ENCODE results near the gene YTHDF2.
A peak's percentile ranks its signal among the peaks of the same experiment; 100 is the strongest.

The YTHDF2 gene

GRCh38 chr1:28775121-28775942 lies 38.6 kb downstream of the YTHDF2 start:
- no peak overlapping the region for H3K9ac ChIP-seq (ENCODE audit: insufficient read length)
- H3K36me3 ChIP-seq (ENCODE audit: insufficient read depth, low read length) = peaks cover 34% of the 10 kb centered on the region

GRCh38 chr1:28776341-28776740 lies 39.6 kb downstream of the YTHDF2 start:
- Histone ChIP-seq H3K36me3 (ENCODE audit: insufficient read depth, low read length) (peaks cover 23% of the 10 kb centered on the region), H3K9me3 (ENCODE audit: low read depth, low read length) (no peaks in the 10 kb centered on the region), H3K9ac (ENCODE audit: insufficient read length) (no peak overlapping the region), H3K4me3 (no peak overlapping the region), H3K27ac (no peak overlapping the region)
- no peak for DNase-seq (ENCODE audit: low read depth, low spot score)
- no peak for TF ChIP-seq FOXP2 (optimal IDR thresholded peaks at IDR 0.05; ENCODE audit: control extremely low read depth, extremely low read length, insufficient read depth)
- no peak for TF ChIP-seq POLR2AphosphoS5 (IDR thresholded peaks at IDR 0.05; ENCODE audit: borderline replicate concordance, low read depth, low read length)
- TF ChIP-seq EZH2 (IDR thresholded peaks at IDR 0.05) = no peak

More at GRCh38 chr1:28775121-28775942, 38.6 kb downstream of the YTHDF2 start:
- no peak for TF ChIP-seq FOXP2 (optimal IDR thresholded peaks at IDR 0.05; ENCODE audit: control extremely low read depth, extremely low read length, insufficient read depth)
- TF ChIP-seq POLR2AphosphoS5 (IDR thresholded peaks at IDR 0.05; ENCODE audit: borderline replicate concordance, low read depth, low read length) = peak; percentile 9; the same call in 1 of the 2 replicates
- DNase-seq (ENCODE audit: low read depth, low spot score) = no peak
- Histone ChIP-seq H3K9me3 (ENCODE audit: low read depth, low read length) (no peaks in the 10 kb centered on the region), H3K4me3 (no peak overlapping the region), H3K27ac (no peak overlapping the region)

GRCh38 chr1:28778021-28778420 lies 41.3 kb downstream of the YTHDF2 start:
- no peak overlapping the region for H3K27ac ChIP-seq
- no peak overlapping the region for H3K4me3 ChIP-seq
- H3K9me3 ChIP-seq (ENCODE audit: low read depth, low read length) = no peaks in the 10 kb centered on the region
- no peak overlapping the region for H3K9ac ChIP-seq (ENCODE audit: insufficient read length)
- DNase-seq (ENCODE audit: low read depth, low spot score) = no peak
- TF ChIP-seq FOXP2 (optimal IDR thresholded peaks at IDR 0.05; ENCODE audit: control extremely low read depth, extremely low read length, insufficient read depth) = no peak
- TF ChIP-seq POLR2AphosphoS5 (IDR thresholded peaks at IDR 0.05; ENCODE audit: borderline replicate concordance, low read depth, low read length) = peak; percentile 34; the same call in 1 of the 2 replicates
- H3K36me3 ChIP-seq (ENCODE audit: insufficient read depth, low read length) = peaks cover 9% of the 10 kb centered on the region

GRCh38 chr1:28779751-28780408 lies 43.1 kb downstream of the YTHDF2 start:
- no peak for TF ChIP-seq POLR2AphosphoS5 (IDR thresholded peaks at IDR 0.05; ENCODE audit: borderline replicate concordance, low read depth, low read length)
- TF ChIP-seq EZH2 (IDR thresholded peaks at IDR 0.05) = no peak
- Histone ChIP-seq H3K27ac (no peak overlapping the region), H3K9ac (ENCODE audit: insufficient read length) (no peak overlapping the region), H3K9me3 (ENCODE audit: low read depth, low read length) (no peaks in the 10 kb centered on the region), H3K4me3 (no peak overlapping the region), H3K36me3 (ENCODE audit: insufficient read depth, low read length) (no peaks in the 10 kb centered on the region)
- DNase-seq (ENCODE audit: low read depth, low spot score) = no peak

- H3K9ac ChIP-seq (ENCODE audit: insufficient read length) = no peak overlapping the region
- TF ChIP-seq FOXP2 (optimal IDR thresholded peaks at IDR 0.05; ENCODE audit: control extremely low read depth, extremely low read length, insufficient read depth) (no peak), POLR2AphosphoS5 (IDR thresholded peaks at IDR 0.05; ENCODE audit: borderline replicate concordance, low read depth, low read length) (no peak), EZH2 (IDR thresholded peaks at IDR 0.05) (no peak)
- no peak overlapping the region for H3K4me3 ChIP-seq
- no peaks in the 10 kb centered on the region for H3K9me3 ChIP-seq (ENCODE audit: low read depth, low read length)
- no peaks in the 10 kb centered on the region for H3K36me3 ChIP-seq (ENCODE audit: insufficient read depth, low read length)
- H3K27ac ChIP-seq = no peak overlapping the region
- no peak for DNase-seq (ENCODE audit: low read depth, low spot score)
These were observed 44.6 kb downstream of the YTHDF2 start for GRCh38 chr1:28781305-28781704.

- no peak overlapping the region for H3K9ac ChIP-seq (ENCODE audit: insufficient read length)
- no peak for DNase-seq (ENCODE audit: low read depth, low spot score)
- no peaks in the 10 kb centered on the region for H3K36me3 ChIP-seq (ENCODE audit: insufficient read depth, low read length)
- no peak for TF ChIP-seq EZH2 (IDR thresholded peaks at IDR 0.05)
- TF ChIP-seq FOXP2 (optimal IDR thresholded peaks at IDR 0.05; ENCODE audit: control extremely low read depth, extremely low read length, insufficient read depth) = no peak
- TF ChIP-seq POLR2AphosphoS5 (IDR thresholded peaks at IDR 0.05; ENCODE audit: borderline replicate concordance, low read depth, low read length) = no peak
- no peak overlapping the region for H3K4me3 ChIP-seq
- H3K27ac ChIP-seq = no peak overlapping the region
- no peaks in the 10 kb centered on the region for H3K9me3 ChIP-seq (ENCODE audit: low read depth, low read length)
These were observed 45.3 kb downstream of the YTHDF2 start for GRCh38 chr1:28782011-28782410.

- H3K9me3 ChIP-seq (ENCODE audit: low read depth, low read length) = no peaks in the 10 kb centered on the region
- no peak overlapping the region for H3K9ac ChIP-seq (ENCODE audit: insufficient read length)
- no peak overlapping the region for H3K27ac ChIP-seq
- no peak for DNase-seq (ENCODE audit: low read depth, low spot score)
- TF ChIP-seq FOXP2 (optimal IDR thresholded peaks at IDR 0.05; ENCODE audit: control extremely low read depth, extremely low read length, insufficient read depth) (no peak), POLR2AphosphoS5 (IDR thresholded peaks at IDR 0.05; ENCODE audit: borderline replicate concordance, low read depth, low read length) (no peak)
- no peaks in the 10 kb centered on the region for H3K36me3 ChIP-seq (ENCODE audit: insufficient read depth, low read length)
- no peak overlapping the region for H3K4me3 ChIP-seq
These were observed 46.6 kb downstream of the YTHDF2 start for GRCh38 chr1:28783363-28783762.

- no peak for DNase-seq (ENCODE audit: low read depth, low spot score)
- no peaks in the 10 kb centered on the region for H3K36me3 ChIP-seq (ENCODE audit: insufficient read depth, low read length)
- H3K4me3 ChIP-seq = no peak overlapping the region
- H3K27ac ChIP-seq = no peak overlapping the region
- TF ChIP-seq POLR2AphosphoS5 (IDR thresholded peaks at IDR 0.05; ENCODE audit: borderline replicate concordance, low read depth, low read length) = no peak
- TF ChIP-seq FOXP2 (optimal IDR thresholded peaks at IDR 0.05; ENCODE audit: control extremely low read depth, extremely low read length, insufficient read depth) = no peak
- TF ChIP-seq EZH2 (IDR thresholded peaks at IDR 0.05) = no peak
- no peak overlapping the region for H3K9ac ChIP-seq (ENCODE audit: insufficient read length)
- no peaks in the 10 kb centered on the region for H3K9me3 ChIP-seq (ENCODE audit: low read depth, low read length)
These were observed 52.7 kb downstream of the YTHDF2 start for GRCh38 chr1:28789412-28789811.

Measured in SK-N-MC (cell line).